HG03196 (cell line): Measurements from ENCODE around the gene KLHL30.

Source experiments
- ATAC-seq: cut with Tn5 transposase; IDR thresholded peaks from one replicate; pipeline ENCODE4 v1.9.1; 2021; ENCODE audit not compliant: unreplicated experiment

Gene KLHL30

GRCh38 chr2:238144262-238144661, 5.8 kb downstream of the KLHL30 start:
- ATAC-seq = no peak

GRCh38 chr2:238145046-238145445, 6.6 kb downstream of the KLHL30 start:
- ATAC-seq = no peak

GRCh38 chr2:238145851-238146250, 7.4 kb downstream of the KLHL30 start:
- no peak for ATAC-seq

GRCh38 chr2:238146884-238147544, 8.5 kb downstream of the KLHL30 start:
- ATAC-seq = no peak

- ATAC-seq = no peak
These were observed 10.5 kb downstream of the KLHL30 start for GRCh38 chr2:238148981-238149380.

- ATAC-seq = no peak
These were observed 11.5 kb downstream of the KLHL30 start for GRCh38 chr2:238149841-238150572.

GRCh38 chr2:238150686-238151085, 12.2 kb downstream of the KLHL30 start:
- ATAC-seq = no peak

- ATAC-seq = no peak
These were observed 12.7 kb downstream of the KLHL30 start for GRCh38 chr2:238151205-238151604.

- ATAC-seq = no peak
These were observed 13.3 kb downstream of the KLHL30 start for GRCh38 chr2:238151628-238152235.

GRCh38 chr2:238152771-238153688, 14.6 kb downstream of the KLHL30 start:
- ATAC-seq = no peak

GRCh38 chr2:238154570-238154969, 16.1 kb downstream of the KLHL30 start:
- ATAC-seq = no peak

- ATAC-seq = no peak
These were observed 16.7 kb downstream of the KLHL30 start for GRCh38 chr2:238155051-238155760.

GRCh38 chr2:238155761-238156694, 17.6 kb downstream of the KLHL30 start:
- no peak for ATAC-seq

- ATAC-seq = no peak
These were observed 19.1 kb downstream of the KLHL30 start for GRCh38 chr2:238157506-238158017.

- no peak for ATAC-seq
These were observed 19.6 kb downstream of the KLHL30 start for GRCh38 chr2:238158018-238158508.

- no peak for ATAC-seq
These were observed 20.1 kb downstream of the KLHL30 start, which contains the start of gene ERFE for GRCh38 chr2:238158509-238159070. Gene ERFE (plus strand): TSS chr2:238158970. CDS start chr2:238159008, 38 bp downstream.

GRCh38 chr2:238159071-238159539, 20.6 kb downstream of the KLHL30 start:
- no peak for ATAC-seq

- no peak for ATAC-seq
These were observed 21.3 kb downstream of the KLHL30 start for GRCh38 chr2:238159661-238160205.
